Astrocyte (in vitro differentiated cells and primary cell): ENCODE measurements around the gene ADAM19. TPM values are rescaled to one million over a fixed set of nuclear protein-coding genes. Genes with fewer than 3 reads are reported as not detected.

Experiments used
- DNase-seq: peaks from one replicate; pipeline ENCODE4 v3.0.0-alpha.2; 2010; ENCODE audit warnings: low read depth
- FAIRE-seq: peaks from 2 replicates; lab custom pipeline; 2011; peaks lifted over from hg19 to GRCh38; lab: Jason Lieb, UNC
- H2AFZ ChIP-seq: 2 replicates; pipeline ENCODE4 v1.6.0; 2012; ENCODE audit warnings: low read depth, low read length, inconsistent platforms
- H3K27ac ChIP-seq: 2 replicates; pipeline ENCODE4 v1.5.1; 2011; ENCODE audit warnings: low read depth, low read length, inconsistent platforms
- H3K27me3 ChIP-seq: 2 replicates; pipeline ENCODE4 v1.6.0; 2011; ENCODE audit warnings: low read length, inconsistent platforms; ENCODE audit not compliant: insufficient read depth
- H3K36me3 ChIP-seq: 2 replicates; pipeline ENCODE4 v1.5.1; 2011; ENCODE audit warnings: low read length, inconsistent platforms; ENCODE audit not compliant: insufficient read depth
- H3K4me1 ChIP-seq: 2 replicates; pipeline ENCODE4 v1.5.1; 2011; ENCODE audit warnings: low read length, inconsistent platforms; ENCODE audit not compliant: insufficient read depth
- H3K4me2 ChIP-seq: 2 replicates; pipeline ENCODE4 v1.6.0; 2012; ENCODE audit warnings: low read length, inconsistent platforms
- H3K4me3 ChIP-seq: 2 replicates; pipeline ENCODE4 v1.5.1; 2011; ENCODE audit warnings: low read depth, mild to moderate bottlenecking, low read length, inconsistent platforms; ENCODE audit not compliant: insufficient read depth
- H3K79me2 ChIP-seq: 2 replicates; pipeline ENCODE4 v1.6.0; 2012; ENCODE audit warnings: mild to moderate bottlenecking, low read length, inconsistent platforms; ENCODE audit not compliant: insufficient read depth
- H3K9ac ChIP-seq: 2 replicates; pipeline ENCODE4 v1.6.0; 2012; ENCODE audit warnings: mild to moderate bottlenecking, low read length, inconsistent platforms
- H3K9me3 ChIP-seq: 2 replicates; pipeline ENCODE4 v1.5.1; 2012; ENCODE audit warnings: low read depth, mild to moderate bottlenecking, low read length, inconsistent platforms; ENCODE audit not compliant: insufficient read depth
- H4K20me1 ChIP-seq: 2 replicates; pipeline ENCODE4 v1.6.0; 2012; ENCODE audit warnings: low read length, inconsistent platforms; ENCODE audit not compliant: insufficient read depth
- H3K27ac Mint-ChIP-seq: one replicate; pipeline ENCODE4 v1.8.0; 2021; ENCODE audit warnings: mild to moderate bottlenecking, mixed read lengths; ENCODE audit not compliant: unreplicated experiment
- H3K27me3 Mint-ChIP-seq: one replicate; pipeline ENCODE4 v1.8.0; 2021; ENCODE audit warnings: low read depth, mixed read lengths; ENCODE audit not compliant: unreplicated experiment
- H3K36me3 Mint-ChIP-seq: one replicate; pipeline ENCODE4 v1.8.0; 2021; ENCODE audit warnings: low read depth, mixed read lengths; ENCODE audit not compliant: unreplicated experiment
- H3K4me1 Mint-ChIP-seq: one replicate; pipeline ENCODE4 v1.8.0; 2021; ENCODE audit warnings: low read depth, mixed read lengths; ENCODE audit not compliant: unreplicated experiment
- H3K4me3 Mint-ChIP-seq: one replicate; pipeline ENCODE4 v1.8.0; 2021; ENCODE audit warnings: mild to moderate bottlenecking, moderate library complexity, mixed read lengths; ENCODE audit not compliant: unreplicated experiment
- H3K9me3 Mint-ChIP-seq: one replicate; pipeline ENCODE4 v1.8.0; 2021; ENCODE audit warnings: mild to moderate bottlenecking, mixed read lengths; ENCODE audit not compliant: unreplicated experiment
- EZH2 ChIP-seq: IDR thresholded peaks from 2 replicates; pipeline ENCODE4 v1.6.1; 2012; ENCODE audit warnings: mild to moderate bottlenecking, low read length, inconsistent platforms; ENCODE audit not compliant: insufficient read depth
- total RNA-seq: library from RNA; stranded (reverse); gene quantifications from 2 replicates; pipeline ENCODE4 v1.2.1, GENCODE V29; 2021
- TF ChIP-seq, protein P1 (sequence below): IDR thresholded peaks from 2 replicates; pipeline ENCODE4 v1.5.1; 2011; ENCODE audit warnings: low read depth, mild to moderate bottlenecking, inconsistent platforms, low read length, moderate library complexity; ENCODE audit not compliant: insufficient read depth

The ADAM19 gene
- total RNA-seq, 1 donor from 2014 or later: 316 TPM

DNA sequence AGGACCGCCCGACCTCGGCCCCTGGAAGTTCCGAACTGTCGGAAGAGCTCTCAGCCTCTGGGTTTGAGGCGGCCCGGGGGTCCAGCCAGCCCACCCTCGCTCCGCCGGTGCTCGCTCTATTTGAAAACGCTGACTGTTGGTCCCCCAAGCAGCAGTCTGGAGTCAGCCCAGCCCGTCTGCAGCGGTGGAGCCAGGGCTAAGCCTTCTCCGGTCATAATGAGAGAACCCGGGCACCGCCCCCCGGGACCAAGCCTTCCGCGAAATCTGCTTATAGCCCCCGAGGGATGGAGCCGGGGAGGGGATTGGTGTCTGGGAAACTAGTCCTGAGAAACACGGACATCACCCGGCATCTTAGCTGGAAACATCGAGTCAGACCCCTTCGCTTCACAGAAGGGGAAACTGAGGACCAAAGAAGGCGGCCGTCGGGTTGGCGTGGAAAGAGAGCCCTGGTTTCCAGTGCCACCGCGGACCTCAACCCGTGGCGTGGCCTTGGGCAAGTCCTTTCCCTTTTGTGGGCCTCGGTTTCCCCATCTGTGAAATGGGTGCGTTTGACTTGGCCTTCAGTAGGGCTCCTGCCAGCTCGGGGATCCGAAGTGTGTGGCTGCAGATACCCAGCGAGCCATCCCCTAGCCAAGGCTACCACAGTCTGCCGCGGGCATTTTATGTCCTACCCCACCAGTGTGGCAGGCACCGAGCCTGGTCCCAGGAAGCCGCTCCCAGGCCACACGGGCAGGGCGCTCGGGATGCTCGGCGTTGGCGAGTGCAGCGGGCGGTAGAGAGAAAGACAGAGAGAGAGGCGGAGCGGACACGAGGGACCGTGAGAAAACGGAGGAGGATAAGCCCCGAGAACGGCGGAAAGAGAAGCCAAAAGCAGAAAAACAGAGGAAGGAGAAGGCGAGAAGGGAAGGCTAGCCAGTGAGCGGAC lies 857 bp downstream of the ADAM19 start:
- no peak overlapping the region for H2AFZ ChIP-seq
- DNase-seq: peak; percentile 30

DNA sequence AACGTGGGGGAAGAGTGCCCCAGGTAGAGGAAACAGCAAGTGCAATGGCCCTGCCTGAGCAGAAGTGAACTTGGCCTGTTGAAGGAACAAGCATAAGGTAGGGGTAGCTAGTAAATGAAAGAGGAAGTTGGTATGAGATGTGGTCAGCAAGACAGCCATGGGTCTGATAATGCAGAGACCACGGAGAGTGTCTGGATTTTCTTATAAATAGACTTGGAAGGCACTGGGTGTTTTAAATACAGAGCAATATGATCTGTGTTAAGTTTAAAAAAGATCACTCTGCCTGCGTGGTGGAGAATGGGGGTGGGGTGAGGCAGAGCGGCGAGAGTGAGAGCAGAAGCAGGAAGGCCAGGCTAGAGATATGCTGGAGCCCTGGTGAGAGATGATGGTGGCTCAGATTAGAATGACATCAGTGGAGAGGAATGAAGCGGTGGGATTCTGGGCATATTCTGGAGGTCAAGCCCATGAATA lies 4.2 kb downstream of the ADAM19 start:
- TF ChIP-seq, protein P1, sequence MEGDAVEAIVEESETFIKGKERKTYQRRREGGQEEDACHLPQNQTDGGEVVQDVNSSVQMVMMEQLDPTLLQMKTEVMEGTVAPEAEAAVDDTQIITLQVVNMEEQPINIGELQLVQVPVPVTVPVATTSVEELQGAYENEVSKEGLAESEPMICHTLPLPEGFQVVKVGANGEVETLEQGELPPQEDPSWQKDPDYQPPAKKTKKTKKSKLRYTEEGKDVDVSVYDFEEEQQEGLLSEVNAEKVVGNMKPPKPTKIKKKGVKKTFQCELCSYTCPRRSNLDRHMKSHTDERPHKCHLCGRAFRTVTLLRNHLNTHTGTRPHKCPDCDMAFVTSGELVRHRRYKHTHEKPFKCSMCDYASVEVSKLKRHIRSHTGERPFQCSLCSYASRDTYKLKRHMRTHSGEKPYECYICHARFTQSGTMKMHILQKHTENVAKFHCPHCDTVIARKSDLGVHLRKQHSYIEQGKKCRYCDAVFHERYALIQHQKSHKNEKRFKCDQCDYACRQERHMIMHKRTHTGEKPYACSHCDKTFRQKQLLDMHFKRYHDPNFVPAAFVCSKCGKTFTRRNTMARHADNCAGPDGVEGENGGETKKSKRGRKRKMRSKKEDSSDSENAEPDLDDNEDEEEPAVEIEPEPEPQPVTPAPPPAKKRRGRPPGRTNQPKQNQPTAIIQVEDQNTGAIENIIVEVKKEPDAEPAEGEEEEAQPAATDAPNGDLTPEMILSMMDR: no peak
- TF ChIP-seq EZH2: no peak
- Mint-ChIP-seq H3K27ac (peak overlapping the region; percentile 96), H3K36me3 (peaks cover 33% of the 10 kb centered on the region), H3K4me1 (peaks cover 38% of the 10 kb centered on the region), H3K9me3 (no peaks in the 10 kb centered on the region), H3K27me3 (no peaks in the 10 kb centered on the region), H3K4me3 (peak overlapping the region; percentile 66)
- FAIRE-seq (peak; percentile 50), DNase-seq (peak; percentile 90)
- Histone ChIP-seq H3K4me2 (peak overlapping the region; percentile 99), H3K9ac (peak overlapping the region; percentile 75), H3K27ac (peak overlapping the region; percentile 91), H3K79me2 (peaks cover 91% of the 10 kb centered on the region), H3K36me3 (peaks cover 43% of the 10 kb centered on the region), H3K27me3 (no peaks in the 10 kb centered on the region), H3K4me3 (peak overlapping the region; percentile 43), H4K20me1 (peaks cover 44% of the 10 kb centered on the region), H3K9me3 (no peaks in the 10 kb centered on the region), H2AFZ (no peak overlapping the region), H3K4me1 (peaks cover 43% of the 10 kb centered on the region)

More for the DNA sequence above, 857 bp downstream of the ADAM19 start:
- Histone ChIP-seq H3K9me3 (no peaks in the 10 kb centered on the region), H3K9ac (peak overlapping the region; percentile 96), H3K4me2 (peak overlapping the region; percentile 99), H3K27me3 (no peaks in the 10 kb centered on the region), H3K36me3 (peaks cover 13% of the 10 kb centered on the region), H3K4me3 (peak overlapping the region; percentile 98), H3K79me2 (peaks cover 59% of the 10 kb centered on the region), H3K4me1 (peaks cover 48% of the 10 kb centered on the region), H3K27ac (peak overlapping the region; percentile 91), H4K20me1 (peaks cover 23% of the 10 kb centered on the region)
- H3K4me1 Mint-ChIP-seq: peaks cover 46% of the 10 kb centered on the region
- no peak for FAIRE-seq
- H3K4me3 Mint-ChIP-seq: peak overlapping the region; percentile 95
- TF ChIP-seq, protein P1: no peak
- no peak for TF ChIP-seq EZH2
- H3K27ac Mint-ChIP-seq: peak overlapping the region; percentile 84
- peaks cover 14% of the 10 kb centered on the region for H3K36me3 Mint-ChIP-seq
- no peaks in the 10 kb centered on the region for H3K9me3 Mint-ChIP-seq
- no peaks in the 10 kb centered on the region for H3K27me3 Mint-ChIP-seq
